Dedifferentiated amniotic fluid mesenchymal stem cell (primary cell): ENCODE data around the gene TBC1D2.
"Not testable (repeated sequence)": the region's sequence is repeated elsewhere in the genome, so short reads cannot be mapped to it uniquely, and the experiment has no call there.

Source experiments
- DNase-seq: peaks from one replicate; pipeline ENCODE4 v3.0.0-alpha.2; 2016; ENCODE audit errors: extremely low spot score

Gene TBC1D2

DNA sequence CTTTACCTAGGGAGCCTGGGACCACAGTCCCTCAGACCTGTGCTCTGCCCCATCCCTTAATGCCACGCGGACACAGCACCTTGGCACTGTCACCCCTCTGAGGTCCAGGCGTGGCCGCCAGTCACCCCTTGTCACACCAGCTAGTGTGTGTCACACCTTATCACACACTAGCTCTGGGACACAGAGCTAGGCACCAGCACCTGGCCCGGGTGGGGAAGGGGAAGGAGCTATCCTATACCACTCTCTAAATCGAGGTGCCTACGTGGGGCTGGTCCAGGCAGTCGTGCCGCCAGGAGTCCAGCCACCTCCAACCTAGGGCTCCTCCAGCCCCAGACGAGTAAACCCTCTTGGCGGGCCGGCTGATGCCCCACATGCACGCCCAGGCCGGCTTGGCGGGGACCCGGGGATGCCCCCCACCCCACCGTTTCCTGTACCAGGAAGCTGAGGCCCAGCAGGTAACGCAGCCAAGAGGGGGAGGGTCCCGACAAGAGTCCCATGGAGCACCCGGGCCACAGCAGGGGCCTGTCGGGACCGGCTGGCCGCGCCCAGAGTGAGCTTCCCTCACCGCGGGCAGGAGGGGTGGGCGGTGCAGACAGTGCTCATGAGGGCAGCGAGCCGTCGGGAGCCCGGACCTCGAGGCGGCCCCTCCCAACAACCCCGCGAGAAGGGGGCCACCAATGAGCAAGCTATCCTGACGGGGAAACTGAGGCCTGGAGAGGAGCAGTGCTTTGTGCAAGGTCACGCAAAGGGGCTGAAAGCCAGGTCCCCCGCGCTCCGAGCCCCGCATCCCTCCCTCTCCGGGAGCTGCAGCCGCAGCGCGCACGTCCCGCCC, 63.6 kb downstream of the TBC1D2 start:
- DNase-seq = no peak

DNA sequence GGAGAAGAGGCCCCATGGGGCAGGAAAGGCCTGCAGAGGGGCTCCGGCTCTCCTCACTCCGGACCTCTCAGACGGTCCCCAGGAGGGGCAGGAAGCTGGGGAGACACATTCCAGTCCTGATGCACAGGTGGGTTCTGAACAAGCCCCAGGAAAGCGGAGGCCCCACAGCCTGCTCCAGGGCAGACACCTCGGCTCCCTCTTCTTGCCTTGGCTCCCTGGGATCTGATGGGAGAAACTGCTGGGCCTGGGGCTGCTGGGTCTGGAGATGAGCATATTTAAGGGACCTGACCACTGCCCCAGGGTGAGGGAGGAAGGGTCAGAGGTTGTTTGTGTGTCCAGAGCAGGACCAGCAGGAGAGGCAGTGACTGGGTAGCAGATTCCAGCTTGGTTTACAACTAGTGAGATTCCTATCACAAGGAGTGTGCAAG, 64.3 kb downstream of the TBC1D2 start:
- DNase-seq = no peak

DNA sequence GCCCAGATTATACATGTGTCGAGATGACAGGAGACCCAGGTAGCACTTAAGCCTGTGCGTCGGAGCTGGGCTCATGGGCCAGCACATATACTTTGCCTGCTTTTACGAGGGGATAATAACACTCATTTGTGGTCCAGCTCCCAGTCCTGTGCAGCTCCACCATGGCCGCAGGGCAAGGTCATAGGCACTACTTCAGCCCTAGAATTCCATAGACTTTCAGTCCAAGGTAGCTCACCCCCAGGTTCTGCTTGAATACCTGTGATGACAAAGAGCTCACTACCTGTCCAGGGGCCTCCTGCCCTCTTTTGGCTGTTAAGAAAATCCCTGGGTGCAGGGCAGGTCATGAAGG, 64.7 kb downstream of the TBC1D2 start:
- DNase-seq = no peak

DNA sequence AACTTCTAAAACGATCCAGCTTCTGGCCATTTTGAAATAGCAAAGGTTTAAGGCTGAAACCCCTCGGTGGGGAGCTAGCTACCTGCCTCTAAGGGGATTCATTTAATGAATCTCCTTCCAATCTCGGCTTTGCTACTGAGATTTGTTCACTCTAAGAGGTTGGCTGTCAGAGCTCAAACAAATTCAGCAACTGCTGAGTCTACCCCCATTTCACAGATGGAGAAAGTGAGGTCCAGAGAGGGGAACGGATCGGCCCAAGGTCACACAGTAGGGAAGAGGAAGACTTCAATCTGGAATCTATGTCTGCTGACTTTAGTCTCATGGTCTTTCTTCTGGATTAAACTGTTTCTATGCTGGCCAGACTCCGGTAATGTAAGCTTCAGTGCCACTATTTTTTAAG, 66.0 kb downstream of the TBC1D2 start:
- DNase-seq = no peak

DNA sequence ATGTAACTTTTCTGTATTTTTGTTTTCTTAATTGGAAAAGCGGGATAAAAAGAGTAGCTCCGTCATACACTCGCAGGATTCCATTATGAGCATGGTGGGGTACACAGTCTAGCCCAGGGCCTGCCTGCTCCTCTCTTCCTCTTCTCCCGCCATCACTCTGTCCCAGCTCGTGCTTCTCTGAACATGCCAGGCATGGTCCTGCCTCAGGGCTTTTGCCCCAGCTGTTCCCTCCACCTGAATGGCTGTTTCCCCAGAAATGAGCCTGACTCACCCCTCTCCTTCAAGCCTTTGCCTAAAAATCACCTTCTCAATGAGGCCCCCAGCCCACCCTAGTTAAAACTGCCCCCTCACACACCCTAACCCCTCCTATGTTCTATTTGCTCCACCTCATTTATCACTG, 67.5 kb downstream of the TBC1D2 start:
- DNase-seq = no peak

DNA sequence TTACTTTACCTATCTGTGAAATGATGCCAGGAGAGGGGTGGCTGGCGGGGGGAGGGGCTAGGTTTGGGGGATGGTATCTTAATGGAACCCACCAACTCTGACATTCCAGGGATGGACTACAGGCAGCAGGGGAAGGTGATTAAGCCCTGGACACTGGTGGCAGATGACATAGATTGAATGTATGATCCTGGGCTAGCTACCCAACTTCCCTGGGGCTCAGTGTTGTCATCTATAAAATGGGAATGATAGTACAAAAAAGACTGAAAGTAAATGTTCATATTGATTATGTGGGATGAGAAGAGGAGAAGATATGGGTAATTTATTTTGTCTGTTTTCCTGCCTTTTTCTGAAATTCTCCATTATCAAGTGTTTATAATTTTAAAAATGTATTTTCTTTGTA, 69.2 kb downstream of the TBC1D2 start:
- DNase-seq = no peak

DNA sequence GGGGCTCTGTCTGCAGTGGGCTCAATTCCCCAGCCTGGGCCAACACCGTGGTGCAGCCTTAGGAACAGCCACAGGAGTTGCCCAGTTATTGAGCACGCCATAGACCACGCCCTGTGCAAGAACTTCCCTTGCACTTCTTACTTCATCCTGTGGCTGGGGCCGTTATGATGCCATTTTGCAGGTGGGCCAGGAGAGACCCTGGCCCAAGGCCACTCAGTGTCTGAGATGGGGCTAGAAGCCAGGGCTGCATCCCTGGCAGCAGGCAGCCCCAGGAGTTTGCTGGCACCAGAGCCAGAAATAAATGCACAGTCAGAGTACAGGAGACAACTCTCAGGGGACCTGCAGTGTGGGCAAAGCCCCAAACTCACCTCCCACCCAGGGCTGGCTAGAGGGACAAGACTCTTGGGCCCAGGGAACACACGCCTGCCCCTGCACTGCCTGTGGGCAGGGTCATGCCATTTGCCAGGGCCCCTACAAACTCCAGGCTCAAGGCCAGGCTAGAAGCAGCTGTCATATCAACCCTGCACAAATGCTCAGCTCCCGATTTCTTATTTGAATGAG, 69.8 kb downstream of the TBC1D2 start:
- DNase-seq = no peak

DNA sequence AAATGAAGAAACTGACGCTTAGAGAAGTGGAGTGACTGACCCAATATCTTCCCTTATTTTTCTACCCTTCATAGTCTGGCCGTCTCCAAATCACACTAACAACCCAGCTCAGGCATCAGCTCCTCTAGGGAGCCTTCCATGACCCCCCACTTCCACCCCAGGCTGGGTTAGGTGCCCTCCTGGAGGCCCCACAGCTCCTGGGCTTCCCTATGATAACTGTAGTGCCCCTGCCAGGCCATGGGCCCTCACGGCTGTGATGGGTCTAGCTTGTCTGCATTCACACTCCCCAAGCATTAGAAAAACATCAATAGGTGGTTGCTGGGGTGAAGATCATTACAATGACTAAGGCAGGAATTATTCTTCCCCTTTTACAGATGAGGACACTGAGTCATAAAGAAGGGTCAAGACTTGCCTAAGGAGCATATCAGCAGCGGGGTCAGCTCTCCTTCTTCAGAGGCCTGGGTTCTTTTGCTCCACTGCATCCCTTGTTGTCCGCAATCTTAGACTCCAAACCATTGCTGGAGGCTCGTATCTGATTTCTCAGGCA, 70.4 kb downstream of the TBC1D2 start:
- no peak for DNase-seq

DNA sequence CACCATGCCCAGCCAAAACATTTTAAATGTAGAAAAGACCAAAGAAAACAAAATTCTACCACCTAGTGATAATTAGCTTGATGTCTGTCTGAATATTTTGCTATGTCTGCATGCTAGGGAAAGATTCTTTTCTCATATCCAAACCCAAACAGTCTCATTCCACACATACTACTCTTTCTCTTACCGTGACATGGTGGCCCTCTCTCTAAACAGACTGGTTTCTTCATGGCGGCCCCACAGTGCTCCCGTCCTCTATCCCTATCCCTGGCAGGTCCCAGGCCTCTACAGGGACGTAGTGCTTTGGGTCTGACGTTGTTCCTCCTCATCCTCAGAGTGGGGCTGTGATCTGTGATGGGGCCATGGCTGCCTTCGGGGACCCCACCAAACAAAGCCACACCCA, 71.1 kb downstream of the TBC1D2 start:
- DNase-seq = no peak

DNA sequence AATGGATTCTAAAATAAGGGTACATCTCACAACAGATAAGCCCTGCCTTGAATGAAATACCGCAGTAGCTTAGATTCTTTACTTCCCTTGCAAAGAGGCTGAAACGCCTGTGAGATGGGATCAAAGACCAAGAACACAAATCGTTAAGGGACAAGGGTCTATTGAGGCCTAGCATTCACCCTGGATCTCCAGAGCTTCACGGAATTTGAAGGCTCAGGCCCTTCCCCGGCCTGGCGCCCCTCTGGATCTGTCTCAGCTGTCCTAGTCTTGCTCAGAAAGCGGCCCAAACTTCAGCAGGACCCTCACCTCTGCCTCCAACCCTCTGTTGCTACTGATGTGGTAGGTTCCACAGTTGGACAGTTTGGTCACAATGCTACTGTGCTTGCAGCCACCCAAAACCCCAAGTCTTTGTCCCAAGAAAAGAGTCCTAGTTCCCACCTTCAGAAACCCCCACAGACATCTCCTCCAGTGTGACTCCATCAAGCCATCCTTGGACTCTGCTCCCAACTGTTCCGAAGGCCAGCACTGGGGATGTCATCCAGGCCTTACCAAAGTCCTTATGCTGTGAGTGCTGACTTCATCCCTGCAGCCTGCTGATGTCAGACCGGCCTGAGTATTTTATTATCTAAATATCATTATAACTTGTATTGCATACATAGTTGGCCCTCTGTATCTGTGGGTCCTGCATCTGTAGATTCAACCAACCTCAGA, 72.4 kb downstream of the TBC1D2 start:
- no peak for DNase-seq

DNA sequence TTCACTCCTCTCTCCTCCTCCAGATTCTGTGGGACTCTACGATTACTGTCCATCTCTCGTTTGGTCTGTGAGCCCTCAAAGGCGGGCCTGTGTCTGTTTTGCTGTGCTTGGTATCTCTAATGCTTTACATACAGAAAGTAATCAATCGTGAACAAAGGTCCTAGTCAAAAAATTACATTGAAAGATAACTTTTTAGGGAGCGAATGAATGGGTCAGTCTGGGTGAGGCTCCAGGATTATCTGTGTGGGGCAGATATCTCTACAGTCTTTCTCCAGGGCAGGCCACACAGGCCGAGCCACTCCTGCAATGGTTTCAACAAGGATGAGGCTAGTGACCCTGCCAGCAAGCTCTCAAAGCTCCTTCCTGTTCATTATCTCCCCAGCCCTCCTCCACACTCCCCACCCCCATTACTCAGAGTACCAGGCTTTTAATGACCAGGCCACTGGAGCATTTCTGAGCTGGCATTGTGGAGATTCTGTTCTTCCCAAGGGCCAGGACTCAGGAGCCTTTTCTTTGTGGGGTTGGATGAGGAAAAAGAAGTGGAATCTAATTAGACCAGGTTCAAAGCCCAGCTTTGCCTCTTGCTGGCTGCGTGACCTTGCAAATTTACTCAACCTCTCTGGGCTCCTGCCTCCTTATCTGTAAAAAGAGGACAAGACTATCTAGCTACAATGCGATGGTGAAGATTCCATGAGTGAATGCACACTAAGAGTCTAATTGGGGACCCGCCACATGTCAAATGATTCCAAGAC, 73.2 kb downstream of the TBC1D2 start:
- no peak for DNase-seq

DNA sequence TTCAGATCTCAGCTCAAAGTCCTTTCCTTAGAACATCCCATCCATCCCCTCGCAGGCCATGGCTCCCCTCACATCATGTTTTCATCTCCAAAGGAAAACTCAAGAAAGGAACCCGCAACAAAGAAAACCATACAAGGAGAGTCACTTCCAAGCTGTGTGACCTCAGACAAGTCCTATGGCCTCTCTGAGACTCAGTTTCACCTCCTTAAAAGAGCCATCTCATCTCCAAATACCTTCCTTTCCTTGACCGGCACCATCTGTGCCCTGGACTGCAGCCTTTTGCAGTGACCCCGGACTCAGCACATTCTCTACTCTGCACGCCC, 73.7 kb downstream of the TBC1D2 start:
- no peak for DNase-seq

DNA sequence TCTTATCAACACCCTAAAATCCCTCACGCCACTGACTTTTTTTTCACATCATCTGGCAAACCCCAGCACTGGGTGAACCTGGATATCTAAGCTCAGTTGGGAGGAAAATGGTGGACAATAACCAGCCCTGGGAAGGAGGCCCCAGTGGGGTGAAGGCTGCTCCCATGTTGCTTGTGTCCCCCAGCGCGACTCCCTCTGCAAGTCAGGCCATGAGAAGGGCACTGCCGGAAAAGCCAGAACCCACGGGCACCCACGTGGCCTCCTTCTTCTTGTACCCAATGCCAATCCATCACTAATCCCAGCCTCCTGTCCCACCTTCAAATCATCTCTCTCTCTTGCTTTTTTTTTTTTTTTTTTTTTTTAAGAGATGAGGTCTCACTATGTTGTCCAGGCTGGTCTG, 74.5 kb downstream of the TBC1D2 start:
- DNase-seq = no peak

DNA sequence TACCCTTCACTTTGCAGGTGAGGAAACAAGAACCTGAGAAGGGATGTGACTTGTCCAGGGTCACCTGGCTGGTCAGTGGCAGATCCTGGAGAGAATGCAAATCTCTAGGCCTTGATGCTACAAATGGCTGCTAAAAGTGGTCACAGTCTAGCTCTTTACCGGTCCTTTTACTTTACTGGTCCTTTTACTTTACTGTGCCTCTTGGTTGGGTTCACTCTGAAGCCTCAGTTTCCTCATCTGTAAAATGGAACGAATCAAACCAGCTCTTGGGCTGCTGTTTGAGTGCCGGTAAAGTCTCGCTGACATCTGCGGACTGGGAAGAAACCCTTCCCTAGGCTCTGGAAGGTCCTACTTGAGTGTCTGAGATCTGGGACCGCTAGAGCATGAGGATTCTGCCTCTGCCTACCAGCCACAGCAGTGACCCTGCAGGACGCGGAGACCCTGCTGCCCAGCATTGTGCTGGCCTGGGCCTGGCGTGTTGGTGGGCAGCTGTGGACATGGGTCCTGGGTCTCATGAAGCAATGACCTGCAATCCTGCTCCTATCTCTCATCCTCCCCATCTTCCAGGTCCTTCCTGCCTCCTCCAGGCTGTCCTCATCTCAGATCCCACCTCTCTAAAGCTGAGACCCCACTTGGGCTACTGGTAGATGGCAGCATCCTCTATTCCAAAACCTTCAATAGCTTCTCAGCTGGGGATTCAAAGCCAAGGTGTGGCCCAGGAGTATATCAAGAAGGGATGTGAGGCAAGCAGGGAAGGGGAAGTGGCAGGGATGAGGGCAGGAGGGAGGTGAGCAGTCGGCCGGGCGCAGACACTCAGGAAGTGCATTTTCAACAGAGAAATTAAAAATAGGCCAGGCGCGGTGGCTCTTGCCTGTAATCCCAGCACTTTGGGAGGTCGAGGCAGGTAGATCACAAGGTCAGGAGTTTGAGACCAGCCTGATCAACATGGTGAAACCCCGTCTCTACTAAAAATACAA, 76.3 kb downstream of the TBC1D2 start:
- DNase-seq = no peak

DNA sequence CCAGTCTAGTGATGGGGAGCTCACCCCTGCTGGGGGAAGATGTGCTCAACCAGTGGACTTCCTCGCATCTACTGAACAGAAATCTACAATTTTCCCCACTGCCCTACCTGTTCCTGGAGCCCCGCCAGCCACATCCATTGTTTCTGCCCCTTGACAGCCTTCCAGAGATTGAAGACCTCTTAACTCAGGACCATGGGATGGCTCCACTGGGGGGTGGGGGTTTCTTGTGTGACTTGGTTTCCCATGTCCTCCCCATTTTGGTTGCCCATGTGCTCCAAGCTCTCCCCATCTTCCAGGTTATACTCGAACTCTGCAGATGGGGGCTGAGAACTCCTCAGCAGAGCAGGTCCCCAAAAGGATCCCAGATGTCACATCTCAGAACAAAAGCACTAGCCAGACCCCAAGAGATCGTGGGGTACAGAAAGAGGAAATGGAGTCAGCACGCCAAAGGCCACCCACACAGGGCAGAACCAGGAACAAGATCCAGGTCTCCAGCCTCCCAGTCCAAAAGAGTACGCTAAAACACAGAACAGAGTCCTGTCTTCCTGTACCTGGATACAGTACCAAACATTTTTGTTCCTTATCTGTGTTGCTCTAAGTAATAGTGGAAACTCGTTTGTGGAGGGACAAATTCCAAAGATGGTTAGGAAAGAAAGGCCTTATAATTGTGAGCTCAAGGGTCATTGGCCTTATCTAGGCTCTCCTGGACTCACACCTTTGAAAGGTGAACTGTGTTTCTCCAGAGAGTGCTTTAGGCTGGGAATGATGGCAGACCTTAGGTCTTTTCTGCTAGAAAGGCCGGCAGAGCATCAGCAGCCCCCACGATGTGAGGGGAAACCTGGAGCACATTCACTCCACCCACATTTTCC, 78.8 kb downstream of the TBC1D2 start:
- DNase-seq = no peak

DNA sequence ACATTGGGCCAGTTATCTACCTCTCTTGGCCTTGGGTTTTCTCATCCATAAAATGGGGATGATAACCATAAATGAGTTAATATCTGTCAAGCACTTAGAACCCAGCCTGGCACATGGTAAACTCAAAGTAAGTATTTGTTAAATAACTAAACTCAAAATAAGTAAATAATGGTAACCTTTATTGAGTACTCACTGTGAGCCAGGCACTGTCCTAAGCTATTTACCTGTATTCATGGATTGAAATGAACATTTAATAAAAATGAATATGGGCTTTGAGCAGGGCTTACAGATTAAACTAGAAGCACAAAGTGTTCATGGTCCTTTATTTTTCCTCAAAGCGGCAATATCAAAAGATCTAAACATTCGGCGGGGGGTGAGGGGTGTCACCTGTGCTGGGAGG, 79.7 kb downstream of the TBC1D2 start:
- DNase-seq = no peak

DNA sequence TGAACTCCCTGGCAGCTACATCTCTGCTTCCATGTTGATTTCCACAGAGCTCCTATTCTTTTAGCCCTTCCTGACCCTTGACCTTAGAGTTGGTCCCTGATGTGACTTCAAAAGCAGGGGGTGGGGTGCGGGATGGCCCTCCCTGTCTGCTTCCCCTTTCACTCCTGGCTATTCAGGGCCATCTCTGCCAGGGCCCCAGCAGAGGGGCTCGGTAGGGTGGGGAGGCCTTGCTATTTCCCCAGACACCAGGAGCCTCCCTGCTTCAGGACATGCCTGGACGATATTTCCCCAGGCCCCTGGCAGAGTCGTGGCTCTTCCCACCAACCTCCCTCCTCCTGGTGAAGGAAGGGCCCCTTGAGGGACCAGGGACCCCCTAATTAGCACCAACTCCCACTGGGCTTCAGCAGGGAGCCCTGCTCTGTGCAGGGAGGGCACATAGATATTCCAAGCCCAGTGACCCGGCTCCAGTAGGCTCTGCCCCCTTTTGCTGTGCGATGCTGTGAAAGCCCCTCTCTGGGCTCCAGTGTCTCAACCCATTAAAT, 80.3 kb downstream of the TBC1D2 start:
- no peak for DNase-seq

DNA sequence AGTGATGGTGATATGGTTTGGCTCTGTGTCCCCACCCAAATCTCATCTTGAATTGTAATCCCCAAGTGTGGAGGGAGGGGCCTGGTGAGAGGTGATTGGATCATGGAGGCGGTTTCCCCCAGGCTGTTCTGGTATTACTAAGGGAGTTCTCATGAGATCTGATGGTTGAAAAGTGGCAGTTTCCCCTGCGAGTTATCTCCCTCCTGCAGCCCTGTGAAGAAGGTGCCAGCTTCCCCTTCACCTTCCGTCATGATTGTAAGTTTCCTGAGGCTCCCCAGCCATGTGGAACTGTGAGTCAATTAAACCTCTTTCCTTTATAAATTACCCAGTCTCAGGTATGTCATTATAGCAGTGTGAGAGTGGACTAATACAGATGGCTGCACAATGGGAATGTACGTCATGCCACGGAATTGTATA, 80.9 kb downstream of the TBC1D2 start:
- DNase-seq = not testable (repeated sequence)

DNA sequence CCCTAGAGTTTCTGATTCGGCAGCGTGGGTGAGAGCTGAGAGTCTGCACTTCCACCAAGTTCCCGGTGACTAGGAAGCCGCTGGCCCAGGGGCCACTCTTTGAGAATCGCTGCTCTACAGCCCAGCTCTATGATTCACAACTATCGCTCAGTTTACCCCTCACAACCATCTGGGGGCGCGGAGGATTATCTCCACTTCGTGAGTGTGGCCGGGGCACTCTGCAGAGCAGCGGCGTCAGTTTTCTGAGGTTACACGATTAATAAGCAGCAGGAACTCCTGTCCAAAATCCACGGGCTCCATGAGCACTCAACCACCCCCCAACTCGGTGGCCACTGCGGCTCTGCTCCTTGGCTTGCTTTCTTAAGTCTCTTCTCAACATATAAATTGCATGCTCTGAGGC, 82.3 kb downstream of the TBC1D2 start:
- DNase-seq = no peak

DNA sequence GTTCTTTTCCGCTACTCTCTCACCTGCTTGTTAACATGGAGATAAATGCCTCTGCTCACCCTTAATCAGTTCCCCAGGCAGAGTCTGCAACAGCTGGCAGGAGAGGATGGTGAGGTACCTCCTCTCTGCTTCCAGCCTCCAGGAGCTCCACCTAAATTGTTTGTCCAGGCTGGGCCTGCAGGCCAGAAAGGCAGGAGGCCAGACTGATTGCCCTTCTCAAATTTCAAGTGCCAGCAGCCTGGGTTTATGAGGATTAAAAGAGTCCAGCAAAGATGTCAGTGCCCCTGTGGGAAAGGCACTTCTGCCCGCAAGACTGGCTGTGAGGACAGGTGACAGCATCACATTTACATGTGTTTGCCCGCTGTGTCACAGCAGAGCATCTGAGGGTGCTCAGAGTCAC, 82.8 kb downstream of the TBC1D2 start:
- DNase-seq = no peak
